Adrenal gland (tissue), 5 donors: ENCODE data around the gene LPIN2.

Experiments
- POLR2A ChIP-seq, 2 donors: fragments of 450-650 bp; IDR thresholded peaks; one replicate each; pipeline ENCODE4 v1.6.1; 2017; ENCODE audit warnings: antibody characterized with exemption in 2 of 2, mild to moderate bottlenecking in 2 of 2, moderate library complexity in 1 of 2
- TF ChIP-seq, protein P1 (sequence below), 6 experiments: fragments of 450-650 bp in 4 of 6; fragments of 200-600 bp in 2 of 6; sonication (generic) in 1 of 6; IDR thresholded peaks; 1 replicate in 5 of 6; 2 replicates in 1 of 6; pipeline versions ENCODE4 v1.5.1 to v1.8.0; 2016 to 2021; ENCODE audit warnings: antibody characterized with exemption in 6 of 6, mild to moderate bottlenecking in 2 of 6, moderate library complexity in 1 of 6
- donor health status: DM: no; HTN: no; CAD: no.

DNA sequence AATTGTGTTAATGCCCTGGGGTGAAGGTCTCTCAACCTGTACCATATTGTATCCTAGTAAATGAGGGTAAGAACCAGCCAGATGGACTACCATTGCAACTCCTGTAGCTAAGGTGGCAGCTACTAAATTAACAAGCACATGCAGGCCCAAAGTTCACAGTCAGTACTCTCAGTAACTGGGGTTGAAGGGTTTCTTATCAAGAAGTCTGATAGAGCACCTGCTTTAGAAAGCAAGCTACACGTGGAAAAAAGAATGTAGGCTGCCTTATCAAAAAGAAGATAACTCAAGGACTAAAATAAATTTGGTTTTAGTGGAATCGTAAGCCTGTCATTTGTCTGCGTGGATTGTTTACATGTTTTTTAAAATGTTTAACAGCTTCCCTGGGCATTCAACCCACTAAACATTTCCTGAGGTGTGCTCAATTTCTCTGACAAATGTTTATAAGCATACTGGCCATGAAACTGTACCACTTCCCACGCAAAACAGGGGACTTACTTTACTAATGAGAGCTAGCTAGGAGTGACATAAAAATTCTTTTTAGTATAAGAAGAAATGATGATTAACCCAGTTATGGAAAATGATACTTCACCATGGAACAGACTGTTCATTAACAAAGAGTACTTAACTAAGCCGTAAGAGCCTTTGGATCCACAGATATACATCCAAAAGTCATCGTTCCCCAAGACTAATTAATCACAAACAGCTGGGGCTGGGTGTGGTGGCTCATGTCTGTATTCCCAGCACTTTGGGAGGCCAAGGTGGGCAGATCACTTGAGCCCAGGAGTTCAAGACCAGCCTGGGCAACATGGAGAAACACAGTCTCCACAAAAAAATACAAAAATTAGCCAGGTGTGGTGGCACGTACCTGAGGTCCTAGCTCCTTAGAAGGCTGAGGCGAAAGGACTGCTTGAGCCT lies 36.5 kb downstream of the LPIN2 start:
- TF ChIP-seq, protein P1, sequence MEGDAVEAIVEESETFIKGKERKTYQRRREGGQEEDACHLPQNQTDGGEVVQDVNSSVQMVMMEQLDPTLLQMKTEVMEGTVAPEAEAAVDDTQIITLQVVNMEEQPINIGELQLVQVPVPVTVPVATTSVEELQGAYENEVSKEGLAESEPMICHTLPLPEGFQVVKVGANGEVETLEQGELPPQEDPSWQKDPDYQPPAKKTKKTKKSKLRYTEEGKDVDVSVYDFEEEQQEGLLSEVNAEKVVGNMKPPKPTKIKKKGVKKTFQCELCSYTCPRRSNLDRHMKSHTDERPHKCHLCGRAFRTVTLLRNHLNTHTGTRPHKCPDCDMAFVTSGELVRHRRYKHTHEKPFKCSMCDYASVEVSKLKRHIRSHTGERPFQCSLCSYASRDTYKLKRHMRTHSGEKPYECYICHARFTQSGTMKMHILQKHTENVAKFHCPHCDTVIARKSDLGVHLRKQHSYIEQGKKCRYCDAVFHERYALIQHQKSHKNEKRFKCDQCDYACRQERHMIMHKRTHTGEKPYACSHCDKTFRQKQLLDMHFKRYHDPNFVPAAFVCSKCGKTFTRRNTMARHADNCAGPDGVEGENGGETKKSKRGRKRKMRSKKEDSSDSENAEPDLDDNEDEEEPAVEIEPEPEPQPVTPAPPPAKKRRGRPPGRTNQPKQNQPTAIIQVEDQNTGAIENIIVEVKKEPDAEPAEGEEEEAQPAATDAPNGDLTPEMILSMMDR (IDR thresholded peaks at IDR 0.05), result no peak
- TF ChIP-seq POLR2A (IDR thresholded peaks at IDR 0.05), result no peak
